ENCODE results near the gene OR56A3. TPM values are rescaled to one million over a fixed set of nuclear protein-coding genes. Genes with fewer than 3 reads are reported as not detected.

The OR56A3 gene
- total RNA-seq, 1 experiment from 2014 or later, result not detected

DNA sequence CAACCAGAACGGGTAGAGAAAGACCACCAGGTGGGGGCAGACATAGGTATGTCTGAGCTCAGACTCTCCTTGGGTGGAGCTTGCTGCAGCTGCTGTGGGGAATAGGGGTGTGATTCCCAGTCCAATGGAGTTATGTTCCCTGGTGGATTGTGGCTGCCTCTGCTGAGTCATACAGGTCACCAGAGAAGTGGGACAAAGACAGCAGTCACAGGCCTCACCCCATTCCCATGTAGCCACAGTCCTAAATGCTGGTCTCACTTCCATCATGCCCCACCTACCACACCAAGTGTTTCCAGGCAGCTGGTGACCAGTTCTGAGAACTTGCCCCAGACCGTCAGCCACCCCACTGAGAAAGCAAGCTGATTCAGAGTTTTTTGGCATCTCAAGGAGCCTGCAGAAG is 31.5 kb upstream of the OR56A3 start:
- Histone ChIP-seq H3K27me3 (ENCODE audit: low read length) (no peaks in the 10 kb centered on the region), H4K20me1 (ENCODE audit: low read length) (no peaks in the 10 kb centered on the region), H3K4me3 (ENCODE audit: low read length) (no peak overlapping the region), H3K36me3 (ENCODE audit: low read depth, low read length) (no peaks in the 10 kb centered on the region), H3K9me2 (replicated peaks; ENCODE audit: low read length) (no peaks in the 10 kb centered on the region), H3K4me1 (ENCODE audit: insufficient read depth, low read length) (no peaks in the 10 kb centered on the region), H3K9me3 (ENCODE audit: low read length) (no peaks in the 10 kb centered on the region), H3F3A (ENCODE audit: low read length, unreplicated experiment) (no peaks in the 10 kb centered on the region), H2AFZ (ENCODE audit: low read length) (no peak overlapping the region), H3K27ac (ENCODE audit: low read length) (no peak overlapping the region), H3K9ac (ENCODE audit: low read length) (no peak overlapping the region), H3K4me2 (ENCODE audit: low read length) (no peak overlapping the region), H3K79me2 (ENCODE audit: low read length) (no peaks in the 10 kb centered on the region)
- ATAC-seq (no peak), DNase-seq (no peak)
- TF ChIP-seq EZH2phosphoT487 (IDR thresholded peaks at IDR 0.05; ENCODE audit: borderline replicate concordance, low read length) (no peak), EZH2 (IDR thresholded peaks at IDR 0.05; ENCODE audit: low read length, unreplicated experiment) (no peak)
- TF ChIP-seq, protein P1, sequence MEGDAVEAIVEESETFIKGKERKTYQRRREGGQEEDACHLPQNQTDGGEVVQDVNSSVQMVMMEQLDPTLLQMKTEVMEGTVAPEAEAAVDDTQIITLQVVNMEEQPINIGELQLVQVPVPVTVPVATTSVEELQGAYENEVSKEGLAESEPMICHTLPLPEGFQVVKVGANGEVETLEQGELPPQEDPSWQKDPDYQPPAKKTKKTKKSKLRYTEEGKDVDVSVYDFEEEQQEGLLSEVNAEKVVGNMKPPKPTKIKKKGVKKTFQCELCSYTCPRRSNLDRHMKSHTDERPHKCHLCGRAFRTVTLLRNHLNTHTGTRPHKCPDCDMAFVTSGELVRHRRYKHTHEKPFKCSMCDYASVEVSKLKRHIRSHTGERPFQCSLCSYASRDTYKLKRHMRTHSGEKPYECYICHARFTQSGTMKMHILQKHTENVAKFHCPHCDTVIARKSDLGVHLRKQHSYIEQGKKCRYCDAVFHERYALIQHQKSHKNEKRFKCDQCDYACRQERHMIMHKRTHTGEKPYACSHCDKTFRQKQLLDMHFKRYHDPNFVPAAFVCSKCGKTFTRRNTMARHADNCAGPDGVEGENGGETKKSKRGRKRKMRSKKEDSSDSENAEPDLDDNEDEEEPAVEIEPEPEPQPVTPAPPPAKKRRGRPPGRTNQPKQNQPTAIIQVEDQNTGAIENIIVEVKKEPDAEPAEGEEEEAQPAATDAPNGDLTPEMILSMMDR (conservative IDR thresholded peaks at IDR 0.05; ENCODE audit: low read depth, low read length), result no peak
- intact Hi-C loops (cut with micrococcal nuclease), result no loop called here
- ChIA-PET POLR2A (ENCODE audit: unreplicated experiment) (no interaction called here), CTCF (no interaction called here)
- no TSS peak for BruUV-seq (replicated peaks)

DNA sequence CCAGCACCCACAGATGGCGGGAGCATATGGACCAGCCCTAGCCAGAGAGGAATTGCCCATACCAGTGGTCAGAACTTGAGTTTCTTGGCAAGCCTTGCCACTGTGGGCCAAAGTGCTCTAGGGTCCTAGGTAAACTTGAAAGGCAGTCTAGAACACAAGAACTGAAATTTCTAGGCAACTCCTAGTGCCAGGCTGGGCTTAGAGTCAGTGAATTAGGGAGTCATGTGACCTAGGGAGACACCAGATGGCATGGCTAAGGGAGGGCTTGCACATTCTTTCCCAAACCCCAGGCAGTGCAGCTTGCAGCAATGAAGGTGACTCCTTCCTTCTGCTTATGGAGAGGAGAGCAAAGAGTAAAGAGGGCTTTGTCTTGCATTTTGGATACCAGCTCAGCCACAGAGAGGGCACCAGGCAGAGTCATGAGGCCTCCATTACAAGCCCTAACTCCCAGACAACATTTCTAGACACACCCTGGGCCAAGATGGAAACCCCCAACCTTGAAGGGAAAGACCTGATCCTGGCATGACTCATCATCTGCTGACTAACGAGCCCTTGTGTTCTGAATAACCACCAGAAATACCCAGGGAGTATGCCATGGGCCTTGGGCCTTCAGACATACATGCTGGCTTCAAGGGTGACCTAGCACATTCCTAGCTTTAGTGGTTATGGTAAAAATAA is 19.2 kb upstream of the OR56A3 start:
- H3K27me3 ChIP-seq (ENCODE audit: low read length), result no peaks in the 10 kb centered on the region
- no peak overlapping the region for H2AFZ ChIP-seq (ENCODE audit: low read length)
- ATAC-seq (no peak), DNase-seq (peak; percentile 35)
- no peak overlapping the region for H3K27ac ChIP-seq (ENCODE audit: low read length)
- no peaks in the 10 kb centered on the region for H3K9me3 ChIP-seq (ENCODE audit: low read length)
- H3K79me2 ChIP-seq (ENCODE audit: low read length), result no peaks in the 10 kb centered on the region
- no peak overlapping the region for H3K4me3 ChIP-seq (ENCODE audit: low read length)
- H3F3A ChIP-seq (ENCODE audit: low read length, unreplicated experiment), result no peaks in the 10 kb centered on the region
- no peak for TF ChIP-seq EZH2phosphoT487 (IDR thresholded peaks at IDR 0.05; ENCODE audit: borderline replicate concordance, low read length)
- TF ChIP-seq, protein P1 (conservative IDR thresholded peaks at IDR 0.05; ENCODE audit: low read depth, low read length), result no peak
- no peak for TF ChIP-seq EZH2 (IDR thresholded peaks at IDR 0.05; ENCODE audit: low read length, unreplicated experiment)
- ChIA-PET POLR2A (ENCODE audit: unreplicated experiment) (no interaction called here), CTCF (no interaction called here)
- H4K20me1 ChIP-seq (ENCODE audit: low read length), result no peaks in the 10 kb centered on the region
- intact Hi-C loops (cut with micrococcal nuclease), result no loop called here
- H3K36me3 ChIP-seq (ENCODE audit: low read depth, low read length), result no peaks in the 10 kb centered on the region
- no peak overlapping the region for H3K9ac ChIP-seq (ENCODE audit: low read length)
- H3K4me2 ChIP-seq (ENCODE audit: low read length), result no peak overlapping the region
- no TSS peak for BruUV-seq (replicated peaks)
- no peaks in the 10 kb centered on the region for H3K9me2 ChIP-seq (replicated peaks; ENCODE audit: low read length)
- no peaks in the 10 kb centered on the region for H3K4me1 ChIP-seq (ENCODE audit: insufficient read depth, low read length)

DNA sequence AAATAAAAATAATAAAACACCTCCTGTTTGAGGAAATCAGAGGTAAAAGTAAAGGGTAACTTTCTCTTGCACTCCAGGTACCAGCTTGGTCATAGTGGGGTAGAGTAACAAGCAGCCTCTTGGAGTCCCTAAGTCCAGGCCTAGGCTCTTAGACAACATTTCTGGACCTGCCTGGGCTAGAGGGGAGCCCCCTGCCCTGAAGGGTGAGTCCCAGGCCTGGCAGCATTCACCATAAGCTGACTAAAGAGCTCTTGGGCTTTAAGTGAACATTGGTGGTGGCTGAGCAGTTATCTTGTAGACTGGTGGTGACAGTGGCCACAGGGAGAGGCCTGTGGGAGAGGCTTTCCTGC is 18.6 kb upstream of the OR56A3 start:
- no peak for ATAC-seq
- intact Hi-C loops (cut with micrococcal nuclease), result no loop called here
- ChIA-PET CTCF (no interaction called here), POLR2A (ENCODE audit: unreplicated experiment) (no interaction called here)
- H3K27me3 ChIP-seq (ENCODE audit: low read length), result no peaks in the 10 kb centered on the region
- no peaks in the 10 kb centered on the region for H4K20me1 ChIP-seq (ENCODE audit: low read length)
- no peaks in the 10 kb centered on the region for H3K79me2 ChIP-seq (ENCODE audit: low read length)
- no TSS peak for BruUV-seq (replicated peaks)
- H3K36me3 ChIP-seq (ENCODE audit: low read depth, low read length), result no peaks in the 10 kb centered on the region
- H3K9me3 ChIP-seq (ENCODE audit: low read length), result no peaks in the 10 kb centered on the region
- no peak overlapping the region for H3K4me2 ChIP-seq (ENCODE audit: low read length)
- H3K4me1 ChIP-seq (ENCODE audit: insufficient read depth, low read length), result no peaks in the 10 kb centered on the region
- no peak overlapping the region for H3K4me3 ChIP-seq (ENCODE audit: low read length)
- H3K9me2 ChIP-seq (replicated peaks; ENCODE audit: low read length), result no peaks in the 10 kb centered on the region
- H3F3A ChIP-seq (ENCODE audit: low read length, unreplicated experiment), result no peaks in the 10 kb centered on the region
- TF ChIP-seq, protein P1 (conservative IDR thresholded peaks at IDR 0.05; ENCODE audit: low read depth, low read length), result no peak
- no peak for TF ChIP-seq EZH2 (IDR thresholded peaks at IDR 0.05; ENCODE audit: low read length, unreplicated experiment)
- no peak overlapping the region for H3K9ac ChIP-seq (ENCODE audit: low read length)
- no peak overlapping the region for H3K27ac ChIP-seq (ENCODE audit: low read length)
- no peak overlapping the region for H2AFZ ChIP-seq (ENCODE audit: low read length)
- DNase-seq, result no peak
